Tibial nerve (tissue), 4 donors: ENCODE measurements around the gene DND1. TPM values are rescaled to one million over a fixed set of nuclear protein-coding genes. Genes with fewer than 3 reads are reported as not detected.

Source experiments
- DNase-seq, 2 donors: peaks; one replicate each; pipeline ENCODE4 v3.0.0-alpha.2; 2019; ENCODE audit warnings: low spot score in 2 of 2
- H3K27ac ChIP-seq, 4 donors: fragments of 200-600 bp; sonication (generic) in 3 of 4; one replicate each; pipeline ENCODE4 v1.5.1; 2017 to 2019; ENCODE audit warnings: mild to moderate bottlenecking in 1 of 4
- H3K27me3 ChIP-seq, 2 donors: fragments of 200-600 bp; sonication (generic) in 1 of 2; one replicate each; pipeline versions ENCODE4 v1.5.1 to v1.6.0; 2017 to 2019
- H3K36me3 ChIP-seq, 3 donors: fragments of 200-600 bp; sonication (generic); one replicate each; pipeline ENCODE4 v1.5.1; 2018 to 2019
- H3K4me1 ChIP-seq, 4 donors: fragments of 200-600 bp; sonication (generic) in 3 of 4; one replicate each; pipeline ENCODE4 v1.5.1; 2017 to 2019
- H3K4me3 ChIP-seq, 4 donors: fragments of 200-600 bp; sonication (generic) in 3 of 4; one replicate each; pipeline ENCODE4 v1.5.1; 2017 to 2019; ENCODE audit warnings: mild to moderate bottlenecking in 1 of 4, moderate library complexity in 1 of 4
- H3K9me3 ChIP-seq, 4 donors: fragments of 200-600 bp; sonication (generic) in 3 of 4; one replicate each; pipeline ENCODE4 v1.5.1; 2017 to 2019
- EP300 ChIP-seq, 2 donors: sonication (generic); formaldehyde crosslinking; IDR thresholded peaks; one replicate each; pipeline ENCODE4 v1.6.1; 2017; ENCODE audit warnings: antibody characterized with exemption in 2 of 2, mild to moderate bottlenecking in 1 of 2
- POLR2A ChIP-seq, 2 donors: fragments of 450-650 bp; IDR thresholded peaks; one replicate each; pipeline ENCODE4 v1.6.1; 2017; ENCODE audit warnings: antibody characterized with exemption in 2 of 2, mild to moderate bottlenecking in 2 of 2, moderate library complexity in 2 of 2
- WGBS, 2 donors: methylation state at CpG; one replicate each; pipeline ENCODE4 v1.1.5; 2018; 5-methylcytosine and 5-hydroxymethylcytosine counted together
- total RNA-seq, 4 donors: library from RNA; depleted of rRNA; stranded (reverse); fragments of >200 nt; gene quantifications; one replicate each; pipeline ENCODE4 v1.1.0, GENCODE V29; 2016
- TF ChIP-seq, protein P1 (sequence below), 5 experiments: fragments of 200-600 bp in 3 of 5; fragments of 450-650 bp in 2 of 5; sonication (generic) in 3 of 5; IDR thresholded peaks; one replicate each; pipeline ENCODE4 v1.5.1; 2016 to 2019; ENCODE audit warnings: antibody characterized with exemption in 5 of 5, mild to moderate bottlenecking in 3 of 5, moderate library complexity in 2 of 5

DND1 gene
- total RNA-seq, 4 donors from 2014 or later, result 1.3 to 6.1 (median 2.0) TPM

DNA sequence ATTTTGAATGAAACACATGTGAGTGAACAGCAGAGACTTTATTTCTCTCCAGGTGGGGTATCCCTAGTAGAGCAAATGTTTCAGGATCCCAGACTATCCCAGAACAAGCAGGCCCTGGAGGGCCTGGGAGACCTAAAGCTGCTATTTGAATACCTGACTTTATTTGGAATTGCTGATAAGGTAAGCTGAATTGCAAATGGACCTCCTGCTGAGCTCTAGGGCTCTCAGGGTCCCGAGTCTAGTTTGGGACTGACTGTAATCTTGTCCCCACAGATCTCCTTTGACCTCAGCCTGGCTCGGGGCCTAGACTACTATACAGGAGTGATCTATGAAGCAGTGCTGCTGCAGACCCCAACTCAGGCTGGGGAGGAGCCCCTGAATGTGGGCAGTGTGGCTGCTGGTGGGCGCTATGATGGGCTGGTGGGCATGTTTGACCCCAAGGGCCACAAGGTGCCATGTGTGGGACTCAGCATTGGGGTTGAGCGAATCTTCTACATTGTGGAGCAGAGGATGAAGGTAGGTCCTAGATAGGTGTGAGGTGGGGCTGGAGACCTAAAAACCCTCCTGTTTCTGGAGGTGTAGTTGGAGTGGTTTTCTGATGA is 23.6 kb upstream of the DND1 start:
- H3K4me3 ChIP-seq, result no peak overlapping the region
- 92 to 93% methylated on average over 4 of the region's 4 CpGs for WGBS, 2 donors
- H3K27me3 ChIP-seq, result no peaks in the 10 kb centered on the region
- H3K4me1 ChIP-seq, result peaks cover 0 to 38% (median 19%) of the 10 kb centered on the region in 4 donors
- no peak for DNase-seq
- no peak overlapping the region for H3K27ac ChIP-seq
- peaks cover 11 to 68% (median 27%) of the 10 kb centered on the region in 3 donors for H3K36me3 ChIP-seq
- H3K9me3 ChIP-seq, result no peaks in the 10 kb centered on the region
- TF ChIP-seq POLR2A (IDR thresholded peaks at IDR 0.05) (no peak), EP300 (IDR thresholded peaks at IDR 0.05) (no peak)
- TF ChIP-seq, protein P1, sequence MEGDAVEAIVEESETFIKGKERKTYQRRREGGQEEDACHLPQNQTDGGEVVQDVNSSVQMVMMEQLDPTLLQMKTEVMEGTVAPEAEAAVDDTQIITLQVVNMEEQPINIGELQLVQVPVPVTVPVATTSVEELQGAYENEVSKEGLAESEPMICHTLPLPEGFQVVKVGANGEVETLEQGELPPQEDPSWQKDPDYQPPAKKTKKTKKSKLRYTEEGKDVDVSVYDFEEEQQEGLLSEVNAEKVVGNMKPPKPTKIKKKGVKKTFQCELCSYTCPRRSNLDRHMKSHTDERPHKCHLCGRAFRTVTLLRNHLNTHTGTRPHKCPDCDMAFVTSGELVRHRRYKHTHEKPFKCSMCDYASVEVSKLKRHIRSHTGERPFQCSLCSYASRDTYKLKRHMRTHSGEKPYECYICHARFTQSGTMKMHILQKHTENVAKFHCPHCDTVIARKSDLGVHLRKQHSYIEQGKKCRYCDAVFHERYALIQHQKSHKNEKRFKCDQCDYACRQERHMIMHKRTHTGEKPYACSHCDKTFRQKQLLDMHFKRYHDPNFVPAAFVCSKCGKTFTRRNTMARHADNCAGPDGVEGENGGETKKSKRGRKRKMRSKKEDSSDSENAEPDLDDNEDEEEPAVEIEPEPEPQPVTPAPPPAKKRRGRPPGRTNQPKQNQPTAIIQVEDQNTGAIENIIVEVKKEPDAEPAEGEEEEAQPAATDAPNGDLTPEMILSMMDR (IDR thresholded peaks at IDR 0.05), result no peak

DNA sequence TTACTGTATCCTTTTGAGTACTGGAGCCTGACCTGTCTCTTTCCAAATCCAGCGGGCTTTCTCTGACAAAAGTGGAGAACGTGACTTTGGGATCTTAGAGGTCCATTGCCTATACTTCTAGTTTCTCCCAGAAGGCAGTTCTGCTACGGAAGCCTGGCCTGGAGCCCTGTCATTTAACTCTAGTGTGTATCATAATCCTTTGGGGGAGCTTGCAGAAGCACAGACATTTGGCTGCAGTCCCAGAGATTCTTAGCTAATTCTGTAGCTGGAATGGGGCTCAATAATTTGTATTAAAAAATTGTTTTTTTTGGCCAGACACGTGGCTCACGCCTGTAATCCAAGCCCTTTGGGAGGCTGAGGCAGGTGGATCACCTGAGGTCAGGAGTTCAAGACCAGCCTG is 20.9 kb upstream of the DND1 start:
- Histone ChIP-seq H3K27ac (no peak overlapping the region), H3K27me3 (no peaks in the 10 kb centered on the region), H3K36me3 (peaks cover 11 to 61% (median 27%) of the 10 kb centered on the region in 3 donors), H3K4me3 (no peak overlapping the region), H3K4me1 (peaks cover 0 to 38% (median 20%) of the 10 kb centered on the region in 4 donors), H3K9me3 (no peaks in the 10 kb centered on the region)
- WGBS, 2 donors, result 59 to 63% methylated on average over 5 of the region's 5 CpGs
- TF ChIP-seq, protein P1 (IDR thresholded peaks at IDR 0.05), result no peak
- TF ChIP-seq POLR2A (IDR thresholded peaks at IDR 0.05) (no peak), EP300 (IDR thresholded peaks at IDR 0.05) (no peak)
- DNase-seq, result no peak

DNA sequence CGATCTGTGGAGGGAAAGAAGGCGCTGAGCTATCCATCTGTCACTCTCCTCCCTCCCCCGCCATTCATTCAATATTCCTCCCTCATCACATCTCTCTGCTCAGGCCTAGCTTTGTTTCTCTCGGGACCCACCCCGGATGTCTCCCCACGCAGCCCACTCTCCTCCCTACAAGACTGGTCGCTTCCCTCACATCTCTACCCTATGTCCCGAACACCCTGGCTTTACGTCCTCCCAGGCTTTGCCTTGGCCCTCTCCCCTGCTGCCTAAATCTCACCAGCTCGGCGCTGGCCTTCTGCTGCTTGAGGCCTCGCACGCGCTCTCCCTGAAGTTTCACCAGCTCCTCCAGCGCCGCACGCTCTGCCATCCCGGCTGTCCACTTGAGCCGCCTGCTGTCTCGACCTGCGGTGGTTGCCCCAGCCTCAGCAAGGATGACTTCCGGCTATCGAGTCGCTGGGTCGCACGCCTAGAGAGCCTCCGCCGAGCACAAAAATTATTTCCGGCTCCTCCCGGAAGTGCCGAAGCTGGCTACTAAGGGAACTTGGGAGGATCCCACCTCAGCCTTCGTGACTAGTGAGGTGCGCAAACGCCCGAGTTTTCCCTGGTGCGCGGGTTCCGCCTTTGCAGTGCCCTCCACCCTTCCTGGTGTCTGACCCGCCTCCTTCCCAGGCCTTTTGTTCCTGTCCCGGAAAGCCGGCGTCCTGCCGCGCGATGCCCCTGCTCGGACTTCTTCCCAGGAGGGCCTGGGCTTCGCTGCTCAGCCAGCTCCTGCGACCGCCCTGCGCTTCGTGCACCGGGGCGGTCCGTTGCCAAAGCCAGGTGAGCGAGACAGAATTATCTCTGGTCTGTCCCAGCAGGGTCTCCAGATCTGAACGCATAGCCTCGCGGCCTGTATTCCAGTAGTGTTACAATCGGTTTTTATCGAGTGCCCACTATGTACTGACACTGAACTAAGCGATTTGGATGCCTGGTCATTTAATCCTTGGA is 17.9 kb upstream of the DND1 start, which contains the start of the genes HARS1 and HARS2:
Gene HARS1 (minus strand): TSS at position 430 of the 984 bp plus-strand sequence. CDS start 66 bp downstream, at position 364.
Gene HARS2 (plus strand): TSS at position 515 of the 984 bp plus-strand sequence. CDS start 194 bp downstream, at position 709.
- Histone ChIP-seq H3K27me3 (no peaks in the 10 kb centered on the region), H3K4me1 (peaks cover 0 to 38% (median 20%) of the 10 kb centered on the region in 4 donors), H3K4me3 (peak within 1 kb of the TSS; percentile 51 to 91 (median 78)), H3K36me3 (peaks cover 0 to 58% (median 8%) of the 10 kb centered on the region in 3 donors), H3K9me3 (no peaks in the 10 kb centered on the region), H3K27ac (peak within 1 kb of the TSS in 3 of 4 donors; percentile 85 to 89 (median 87))
- peak; percentile 72 to 79 for DNase-seq
- TF ChIP-seq, protein P1 (IDR thresholded peaks at IDR 0.05), result peak in 1 of 5 experiments; percentile 32
- TF ChIP-seq POLR2A (IDR thresholded peaks at IDR 0.05) (no peak), EP300 (IDR thresholded peaks at IDR 0.05) (peak; percentile 39 to 84)
- 0 to 1% methylated on average over 41 to 61 of the region's 61 CpGs for WGBS, 2 donors

DNA sequence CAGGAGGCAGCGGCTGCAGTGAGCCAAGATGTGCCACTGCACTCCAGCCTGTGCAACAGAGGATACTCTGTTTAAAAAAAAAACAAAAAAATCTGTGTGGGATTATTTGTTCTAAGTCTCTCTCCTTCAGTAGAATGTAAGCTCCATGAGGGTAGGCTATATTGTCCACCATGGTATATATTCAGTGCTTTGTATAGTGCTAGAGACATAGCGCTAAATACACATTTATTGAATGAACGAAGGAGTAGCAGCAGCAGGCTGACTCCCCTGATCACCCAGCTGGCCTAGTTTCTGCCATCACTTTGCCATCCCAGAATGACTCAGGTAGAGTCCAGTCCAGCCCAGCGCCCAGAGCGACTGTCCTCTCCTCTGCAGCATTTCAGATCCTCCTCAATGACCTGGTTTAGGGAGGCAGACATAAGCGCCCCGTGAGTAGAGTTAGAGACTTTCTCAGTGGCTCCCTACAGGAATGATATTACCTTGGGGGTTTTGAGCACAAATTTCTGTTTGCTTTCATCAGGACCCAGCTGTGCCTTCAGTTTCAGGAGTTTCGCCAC is 17.1 kb upstream of the DND1 start:
- Histone ChIP-seq H3K4me1 (peaks cover 0 to 38% (median 20%) of the 10 kb centered on the region in 4 donors), H3K27ac (peak overlapping the region in 3 of 4 donors; percentile 85 to 89 (median 87)), H3K27me3 (no peaks in the 10 kb centered on the region), H3K9me3 (no peaks in the 10 kb centered on the region), H3K36me3 (peaks cover 0 to 58% (median under 1%) of the 10 kb centered on the region in 3 donors), H3K4me3 (peak overlapping the region; percentile 51 to 91 (median 78))
- TF ChIP-seq, protein P1 (IDR thresholded peaks at IDR 0.05), result no peak
- TF ChIP-seq EP300 (IDR thresholded peaks at IDR 0.05) (no peak), POLR2A (IDR thresholded peaks at IDR 0.05) (no peak)
- no peak for DNase-seq
- 55 to 59% methylated on average over 8 of the region's 8 CpGs for WGBS, 2 donors
